H9 (cell line): Measurements from ENCODE around the gene ZFP91. TPM values are rescaled to one million over a fixed set of nuclear protein-coding genes. Genes with fewer than 3 reads are reported as not detected.

Experiments used
- DNase-seq: peaks from one replicate; pipeline ENCODE4 v3.0.0-alpha.2; 2017
- H2AFZ ChIP-seq: one replicate; pipeline ENCODE4 v1.6.1; 2013; ENCODE audit warnings: mild to moderate bottlenecking, low read length, control low read depth, moderate library complexity
- H2AK5ac ChIP-seq: 2 replicates; pipeline ENCODE4 v1.6.1; 2013; ENCODE audit warnings: low read length, control low read depth, mixed read lengths; ENCODE audit not compliant: insufficient read length
- H2BK120ac ChIP-seq: one replicate; pipeline ENCODE4 v1.6.1; 2013; ENCODE audit warnings: low read depth, mild to moderate bottlenecking, low read length, control low read depth, inconsistent platforms; ENCODE audit not compliant: poor library complexity, severe bottlenecking
- H2BK12ac ChIP-seq: 2 replicates; pipeline ENCODE4 v1.6.1; 2013; ENCODE audit warnings: low read length, control low read depth, mixed read lengths, low read depth; ENCODE audit not compliant: insufficient read length
- H2BK15ac ChIP-seq: 2 replicates; pipeline ENCODE4 v1.6.1; 2013; ENCODE audit warnings: low read depth, low read length, control low read depth
- H2BK20ac ChIP-seq: one replicate; pipeline ENCODE4 v1.6.1; 2013; ENCODE audit warnings: low read depth, mild to moderate bottlenecking, low read length, control low read depth, inconsistent platforms; ENCODE audit not compliant: poor library complexity, severe bottlenecking
- H2BK5ac ChIP-seq: 2 replicates; pipeline ENCODE4 v1.6.1; 2013; ENCODE audit warnings: low read length, control low read depth, mixed read lengths; ENCODE audit not compliant: insufficient read length
- H3K14ac ChIP-seq: 2 replicates; pipeline ENCODE4 v1.6.1; 2013; ENCODE audit warnings: low read length, control low read depth; ENCODE audit not compliant: insufficient read depth
- H3K18ac ChIP-seq: 2 replicates; pipeline ENCODE4 v1.6.1; 2013; ENCODE audit warnings: low read depth, mild to moderate bottlenecking, mixed read lengths, low read length, control low read depth; ENCODE audit not compliant: insufficient read length
- H3K23ac ChIP-seq: 2 replicates; pipeline ENCODE4 v1.6.1; 2013; ENCODE audit warnings: low read length, control low read depth, mixed read lengths, low read depth; ENCODE audit not compliant: insufficient read length
- H3K23me2 ChIP-seq: 2 replicates; pipeline ENCODE4 v1.6.1; 2013; ENCODE audit warnings: low read depth, mild to moderate bottlenecking, mixed read lengths, low read length, control low read depth; ENCODE audit not compliant: insufficient read length, poor library complexity, severe bottlenecking
- H3K27ac ChIP-seq: 2 replicates; pipeline ENCODE4 v1.5.1; 2013; ENCODE audit warnings: low read length, control low read depth, mixed read lengths, low read depth; ENCODE audit not compliant: insufficient read length
- H3K27me3 ChIP-seq: 2 replicates; pipeline ENCODE4 v1.6.1; 2013; ENCODE audit warnings: low read length, control low read depth, inconsistent platforms; ENCODE audit not compliant: insufficient read depth
- H3K4ac ChIP-seq: 2 replicates; pipeline ENCODE4 v1.6.1; 2013; ENCODE audit warnings: low read depth, mild to moderate bottlenecking, control low read depth, inconsistent platforms, low read length, moderate library complexity
- H3K4me1 ChIP-seq: 2 replicates; pipeline ENCODE4 v1.6.1; 2013; ENCODE audit warnings: low read length, control low read depth, inconsistent platforms; ENCODE audit not compliant: insufficient read depth
- H3K4me2 ChIP-seq: 2 replicates; pipeline ENCODE4 v1.6.1; 2013; ENCODE audit warnings: low read length, control low read depth, mixed read lengths; ENCODE audit not compliant: insufficient read length, insufficient read depth
- H3K56ac ChIP-seq: 2 replicates; pipeline ENCODE4 v1.6.1; 2013; ENCODE audit warnings: low read depth, mild to moderate bottlenecking, mixed read lengths, low read length, control low read depth; ENCODE audit not compliant: insufficient read length
- H3K79me1 ChIP-seq: 2 replicates; pipeline ENCODE4 v1.6.1; 2013; ENCODE audit warnings: low read depth, mild to moderate bottlenecking, moderate library complexity, low read length, control low read depth, inconsistent platforms; ENCODE audit not compliant: insufficient read depth, poor library complexity, severe bottlenecking
- H3K79me2 ChIP-seq: 2 replicates; pipeline ENCODE4 v1.6.1; 2013; ENCODE audit warnings: low read length, control low read depth, inconsistent platforms; ENCODE audit not compliant: insufficient read depth
- H3K9ac ChIP-seq: 2 replicates; pipeline ENCODE4 v1.6.1; 2013; ENCODE audit warnings: low read length, control low read depth, mixed read lengths; ENCODE audit not compliant: insufficient read length; ENCODE audit errors: extremely low read depth
- H3K9me3 ChIP-seq: one replicate; pipeline ENCODE4 v1.6.1; 2013; ENCODE audit warnings: low read depth, low read length, inconsistent platforms; ENCODE audit not compliant: control insufficient read depth
- H3T11ph ChIP-seq: one replicate; pipeline ENCODE4 v1.6.1; 2013; ENCODE audit warnings: mild to moderate bottlenecking, low read length, control low read depth, inconsistent platforms
- H4K20me1 ChIP-seq: one replicate; pipeline ENCODE4 v1.6.1; 2013; ENCODE audit not compliant: control insufficient read depth, insufficient read length, insufficient read depth
- H4K5ac ChIP-seq: 2 replicates; pipeline ENCODE4 v1.6.1; 2013; ENCODE audit warnings: low read depth, mild to moderate bottlenecking, mixed read lengths, low read length, control low read depth; ENCODE audit not compliant: insufficient read length
- H4K8ac ChIP-seq: replicated peaks from 2 replicates; pipeline ENCODE4 v1.6.1; 2013; ENCODE audit warnings: low read length, control low read depth, mixed read lengths, low read depth; ENCODE audit not compliant: insufficient read length
- H4K91ac ChIP-seq: 2 replicates; pipeline ENCODE4 v1.6.1; 2013; ENCODE audit warnings: low read depth, mild to moderate bottlenecking, moderate library complexity, mixed read lengths, low read length, control low read depth; ENCODE audit not compliant: insufficient read length
- H3K27ac Mint-ChIP-seq, 3 experiments: 2 replicates in 2 of 3; 3 replicates in 1 of 3; pipeline ENCODE4 v1.8.0; 2020 to 2021; ENCODE audit warnings: mixed read lengths in 3 of 3, mild to moderate bottlenecking in 1 of 3, moderate library complexity in 1 of 3
- H3K27me3 Mint-ChIP-seq: 2 replicates; pipeline ENCODE4 v1.8.0; 2021; ENCODE audit warnings: low read depth, mild to moderate bottlenecking, moderate library complexity, mixed read lengths
- H3K36me3 Mint-ChIP-seq, 3 experiments: 2 replicates in 2 of 3; 3 replicates in 1 of 3; pipeline ENCODE4 v1.8.0; 2020 to 2021; ENCODE audit warnings: low read depth in 3 of 3, mixed read lengths in 3 of 3; ENCODE audit not compliant: insufficient read depth in 1 of 3
- H3K4me1 Mint-ChIP-seq, 2 experiments: 2 replicates each; pipeline ENCODE4 v1.8.0; 2020; ENCODE audit warnings: mixed read lengths in 2 of 2
- H3K4me3 Mint-ChIP-seq, 2 experiments: 2 replicates in 1 of 2; 3 replicates in 1 of 2; pipeline ENCODE4 v1.8.0; 2020 to 2021; ENCODE audit warnings: mild to moderate bottlenecking in 2 of 2, mixed read lengths in 2 of 2, moderate library complexity in 1 of 2
- H3K9me3 Mint-ChIP-seq, 2 experiments: 2 replicates in 1 of 2; 3 replicates in 1 of 2; pipeline ENCODE4 v1.8.0; 2020; ENCODE audit warnings: mild to moderate bottlenecking in 2 of 2, mixed read lengths in 2 of 2, moderate library complexity in 1 of 2
- WGBS: extraction: QIAGEN DNeasy Blood & Tissue Kit; methylation state at CpG from one replicate; pipeline ENCODE4 v1.1.7; 2013; ENCODE audit warnings: missing lambda C conversion rate, low lambda C conversion rate, mixed read lengths; ENCODE audit not compliant: insufficient read length; ENCODE audit errors: extremely low coverage; 5-methylcytosine and 5-hydroxymethylcytosine counted together
- total RNA-seq: library from RNA; stranded (reverse); gene quantifications from 2 replicates; pipeline ENCODE4 v1.2.1, GENCODE V29; 2021
- TF ChIP-seq, protein P1 (sequence below): fragments of 200-600 bp; sonication (generic); conservative IDR thresholded peaks from 3 replicates; pipeline ENCODE4 v1.8.0; 2021; ENCODE audit warnings: antibody characterized with exemption, mild to moderate bottlenecking

ZFP91 gene
- total RNA-seq, 1 experiment from 2014 or later = 32.9 TPM

DNA sequence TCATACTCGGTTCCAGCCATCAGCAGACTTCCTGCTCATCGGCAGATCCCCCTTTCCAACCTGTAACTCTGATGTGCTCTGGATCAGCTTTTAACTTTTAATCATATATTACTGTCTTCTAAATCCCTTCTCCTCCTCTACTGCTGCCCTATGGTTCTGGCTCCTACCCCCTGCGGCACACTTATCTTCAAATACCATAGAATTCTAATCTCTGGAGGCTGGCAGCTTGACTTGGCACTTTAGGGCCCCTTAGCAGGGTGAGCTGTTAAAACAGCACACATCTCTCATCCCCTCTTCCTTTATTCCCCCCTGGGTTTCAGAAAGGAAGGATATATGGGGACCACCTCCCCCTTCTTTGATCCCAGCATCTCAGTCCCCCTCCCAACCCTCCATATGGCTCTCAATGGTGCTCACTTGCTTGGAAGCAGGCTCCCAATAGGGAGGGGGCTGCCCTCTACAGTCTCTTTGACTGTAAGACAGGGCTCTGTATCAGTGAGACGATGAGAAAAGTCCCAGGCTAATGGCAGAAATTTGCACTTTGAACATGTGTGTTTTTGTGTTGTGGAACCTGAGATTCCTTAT lies 39.2 kb downstream of the ZFP91 start:
- peaks cover 51 to 80% (median 77%) of the 10 kb centered on the region in 3 experiments; a peak in 6 of 7 replicates for H3K36me3 Mint-ChIP-seq
- TF ChIP-seq, protein P1, sequence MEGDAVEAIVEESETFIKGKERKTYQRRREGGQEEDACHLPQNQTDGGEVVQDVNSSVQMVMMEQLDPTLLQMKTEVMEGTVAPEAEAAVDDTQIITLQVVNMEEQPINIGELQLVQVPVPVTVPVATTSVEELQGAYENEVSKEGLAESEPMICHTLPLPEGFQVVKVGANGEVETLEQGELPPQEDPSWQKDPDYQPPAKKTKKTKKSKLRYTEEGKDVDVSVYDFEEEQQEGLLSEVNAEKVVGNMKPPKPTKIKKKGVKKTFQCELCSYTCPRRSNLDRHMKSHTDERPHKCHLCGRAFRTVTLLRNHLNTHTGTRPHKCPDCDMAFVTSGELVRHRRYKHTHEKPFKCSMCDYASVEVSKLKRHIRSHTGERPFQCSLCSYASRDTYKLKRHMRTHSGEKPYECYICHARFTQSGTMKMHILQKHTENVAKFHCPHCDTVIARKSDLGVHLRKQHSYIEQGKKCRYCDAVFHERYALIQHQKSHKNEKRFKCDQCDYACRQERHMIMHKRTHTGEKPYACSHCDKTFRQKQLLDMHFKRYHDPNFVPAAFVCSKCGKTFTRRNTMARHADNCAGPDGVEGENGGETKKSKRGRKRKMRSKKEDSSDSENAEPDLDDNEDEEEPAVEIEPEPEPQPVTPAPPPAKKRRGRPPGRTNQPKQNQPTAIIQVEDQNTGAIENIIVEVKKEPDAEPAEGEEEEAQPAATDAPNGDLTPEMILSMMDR = peak; percentile 44; the same call in 2 of the 3 replicates

More for the DNA sequence above, 39.2 kb downstream of the ZFP91 start:
- Histone ChIP-seq H3K27me3 (no peaks in the 10 kb centered on the region; the same call in 1 of the 2 replicates), H4K8ac (no peak overlapping the region), H3K9ac (no peak overlapping the region), H4K5ac (no peak overlapping the region), H3K23me2 (no peaks in the 10 kb centered on the region), H2BK120ac (no peak overlapping the region), H3K9me3 (no peaks in the 10 kb centered on the region), H3K18ac (no peak overlapping the region), H3K79me2 (no peaks in the 10 kb centered on the region), H3K4me1 (no peaks in the 10 kb centered on the region), H2AK5ac (no peak overlapping the region), H4K20me1 (no peaks in the 10 kb centered on the region), H3K79me1 (no peaks in the 10 kb centered on the region), H2BK15ac (no peak overlapping the region), H2BK20ac (no peak overlapping the region), H2BK12ac (no peak overlapping the region), H3K27ac (no peak overlapping the region), H3K56ac (no peak overlapping the region), H2BK5ac (no peak overlapping the region), H3K23ac (no peak overlapping the region), H3T11ph (no peak overlapping the region), H3K14ac (no peak overlapping the region), H4K91ac (no peak overlapping the region), H2AFZ (no peak overlapping the region), H3K4me2 (no peak overlapping the region), H3K4ac (no peak overlapping the region)
- no peaks in the 10 kb centered on the region for H3K27me3 Mint-ChIP-seq
- H3K4me3 Mint-ChIP-seq = no peak overlapping the region
- peak overlapping the region in 2 of 3 experiments; percentile 11 to 49; a peak in 2 of 7 replicates for H3K27ac Mint-ChIP-seq
- DNase-seq = no peak
- WGBS = no CpG with 5 or more reads among the region's 4 CpGs
- no peaks in the 10 kb centered on the region; a peak in 1 of 5 replicates for H3K9me3 Mint-ChIP-seq
- 0 out of 4 replicates have a peak, but pooled peaks cover 0 to 2% of the 10 kb centered on the region in 2 experiments for H3K4me1 Mint-ChIP-seq
